ENCODE results near the gene TMEM132A. TPM values are rescaled to one million over a fixed set of nuclear protein-coding genes. Genes with fewer than 3 reads are reported as not detected.
A peak's percentile ranks its signal among the peaks of the same experiment; 100 is the strongest.

TMEM132A gene
- total and polyA plus RNA-seq, 9 of the 15 experiments (the other 6 are each of a cell fraction or from before 2014, with no cell fraction given): 0.04 to 1.1 (median 0.18) TPM; not detected in 4

DNA sequence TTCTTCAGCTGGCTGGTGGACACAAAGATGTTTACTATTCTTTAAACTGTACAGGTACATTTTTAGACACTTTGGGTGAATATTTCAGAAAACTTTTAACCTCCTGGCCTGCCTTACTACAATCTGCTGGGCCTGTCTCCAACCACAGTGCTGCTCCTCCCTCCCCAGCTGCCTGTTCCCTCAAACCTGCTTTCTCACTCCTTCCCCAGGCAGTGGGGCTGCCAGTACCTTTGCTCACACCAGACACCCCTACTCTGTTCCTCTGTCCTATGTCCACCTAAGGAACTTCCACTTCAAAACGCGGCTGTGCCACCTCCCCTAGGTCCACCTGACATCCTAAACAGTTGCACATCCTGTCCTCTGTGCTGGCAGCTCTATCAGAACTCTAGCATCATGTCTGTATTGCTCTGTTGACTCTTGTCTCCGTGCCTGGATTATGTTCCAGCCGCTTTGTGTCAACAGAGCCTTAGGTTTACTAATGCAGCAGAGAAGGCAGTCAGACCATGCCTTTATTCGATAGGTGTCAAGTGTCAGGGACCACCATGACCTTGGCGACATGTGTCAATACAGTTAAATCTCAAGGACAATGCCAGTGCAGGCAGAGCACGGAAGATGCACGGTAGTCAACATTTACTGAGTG lies 43.5 kb upstream of the TMEM132A start:
- Histone ChIP-seq H3K27me3 (ENCODE audit: control insufficient read depth in 2 of 2, insufficient read depth in 2 of 2, low read length in 2 of 2) (no peaks in the 10 kb centered on the region), H3K9me3 (replicated peaks; ENCODE audit: control insufficient read depth, insufficient read depth, low read depth, low read length) (no peaks in the 10 kb centered on the region), H3K4me1 (replicated peaks in 1 of 2; ENCODE audit: control insufficient read depth in 2 of 2, insufficient read depth in 2 of 2, low read length in 2 of 2) (peaks cover 0 to 3% of the 10 kb centered on the region in 2 experiments; a peak in 1 of 5 replicates), H3K4me2 (ENCODE audit: insufficient read depth, low read length) (no peak overlapping the region), H3K27ac (ENCODE audit: extremely low read depth, low read depth, low read length) (no peak overlapping the region), H3K79me2 (ENCODE audit: control insufficient read depth, insufficient read depth, low read length) (no peaks in the 10 kb centered on the region), H2AFZ (ENCODE audit: low read depth, low read length) (no peak overlapping the region), H3K4me3 (no peak overlapping the region), H3K9me1 (ENCODE audit: control insufficient read depth, insufficient read depth, low read length) (peaks cover 3% of the 10 kb centered on the region), H3K36me3 (ENCODE audit: control insufficient read depth, insufficient read depth, low read length) (peaks cover 19% of the 10 kb centered on the region; the same call in 2 of the 3 replicates), H4K20me1 (replicated peaks; ENCODE audit: control insufficient read depth, insufficient read depth, low read length) (no peaks in the 10 kb centered on the region), H3K9ac (ENCODE audit: insufficient read depth in 1 of 2, low read depth in 2 of 2, low read length in 2 of 2) (no peak overlapping the region)
- ATAC-seq (no peak), DNase-seq (ENCODE audit: extremely low read depth in 1 of 4, low spot score in 3 of 4) (no peak), FAIRE-seq (no peak)
- WGBS (ENCODE audit: insufficient coverage, low coverage, missing lambda C conversion rate): 80% methylated on average over 8 of the region's 8 CpGs
- POLR2A ChIA-PET: interaction anchor here (1.0 to 1.6 kb wide), 3 partner anchors 12 to 59 kb away, joined by 3 to 5 read pairs (median 4); no protein-coding TSS in a partner anchor
- CTCF ChIA-PET (ENCODE audit: low intra/inter-chr PET ratio): no interaction called here
- no TSS peak for BruUV-seq (replicated peaks)
- TF ChIP-seq, protein P1, sequence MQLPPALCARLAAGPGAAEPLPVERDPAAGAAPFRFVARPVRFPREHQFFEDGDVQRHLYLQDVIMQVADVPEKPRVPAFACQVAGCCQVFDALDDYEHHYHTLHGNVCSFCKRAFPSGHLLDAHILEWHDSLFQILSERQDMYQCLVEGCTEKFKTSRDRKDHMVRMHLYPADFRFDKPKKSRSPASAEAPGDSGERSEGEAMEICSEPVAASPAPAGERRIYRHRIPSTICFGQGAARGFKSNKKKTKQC (CRISPR knock-in tag; IDR thresholded peaks at IDR 0.05): no peak
- intact Hi-C loops (cut with micrococcal nuclease) (no loop called here), in situ Hi-C loops (cut with MboI) (no loop called here)

DNA sequence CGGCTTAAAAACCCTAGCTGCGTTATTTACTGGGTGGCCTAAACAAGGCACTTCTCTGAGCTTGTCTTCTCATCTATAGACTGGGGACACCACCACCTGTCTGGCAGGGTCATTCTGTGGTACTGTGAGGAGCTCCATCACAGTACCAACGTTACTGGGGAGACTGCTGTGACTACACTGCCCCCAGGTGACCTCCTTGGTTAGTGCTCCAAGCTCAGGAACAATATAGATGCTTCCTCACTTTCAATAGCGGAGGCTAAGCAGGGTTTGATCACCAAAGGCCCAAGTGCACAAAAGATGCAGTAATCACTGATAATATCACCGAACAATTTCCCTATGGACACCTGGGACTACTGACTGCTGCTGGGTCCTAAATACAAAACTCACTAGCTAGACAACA lies 36.7 kb upstream of the TMEM132A start:
- in situ Hi-C loops (cut with MboI): no loop called here
- H3K4me2 ChIP-seq (ENCODE audit: insufficient read depth, low read length): no peak overlapping the region
- no peak overlapping the region for H3K27ac ChIP-seq (ENCODE audit: extremely low read depth, low read depth, low read length)
- intact Hi-C loops (cut with micrococcal nuclease): loop anchor here (1.0 kb wide), 2 partner anchors 56 to 112 kb away; no protein-coding TSS in a partner anchor
- no peaks in the 10 kb centered on the region for H3K9me3 ChIP-seq (replicated peaks; ENCODE audit: control insufficient read depth, insufficient read depth, low read depth, low read length)
- ATAC-seq (peak; percentile 89), DNase-seq (ENCODE audit: extremely low read depth in 1 of 4, low spot score in 3 of 4) (peak; percentile 66 to 75 (median 74)), FAIRE-seq (peak; percentile 85)
- ChIA-PET CTCF (ENCODE audit: low intra/inter-chr PET ratio) (interaction anchor here (0.8 to 2.5 kb wide), 4 partner anchors 34 to 111 kb away, joined by 3 to 59 read pairs (median 4); no protein-coding TSS in a partner anchor), POLR2A (interaction anchor here (0.8 to 1.4 kb wide), 16 partner anchors 10 to 1295 kb away, joined by 3 to 7 read pairs (median 3); partner anchors contain the start of gene PTGDR2)
- 40% methylated on average over 5 of the region's 5 CpGs for WGBS (ENCODE audit: insufficient coverage, low coverage, missing lambda C conversion rate)
- BruUV-seq (replicated peaks): no TSS peak
- no peaks in the 10 kb centered on the region for H3K9me1 ChIP-seq (ENCODE audit: control insufficient read depth, insufficient read depth, low read length)
- peaks cover 7 to 30% of the 10 kb centered on the region in 2 experiments for H3K4me1 ChIP-seq (replicated peaks in 1 of 2; ENCODE audit: control insufficient read depth in 2 of 2, insufficient read depth in 2 of 2, low read length in 2 of 2)
- no peaks in the 10 kb centered on the region for H3K79me2 ChIP-seq (ENCODE audit: control insufficient read depth, insufficient read depth, low read length)
- H3K27me3 ChIP-seq (ENCODE audit: control insufficient read depth in 2 of 2, insufficient read depth in 2 of 2, low read length in 2 of 2): no peaks in the 10 kb centered on the region
- peaks cover 22% of the 10 kb centered on the region for H4K20me1 ChIP-seq (replicated peaks; ENCODE audit: control insufficient read depth, insufficient read depth, low read length)
- H3K9ac ChIP-seq (ENCODE audit: insufficient read depth in 1 of 2, low read depth in 2 of 2, low read length in 2 of 2): no peak overlapping the region
- H3K36me3 ChIP-seq (ENCODE audit: control insufficient read depth, insufficient read depth, low read length): peaks cover 36% of the 10 kb centered on the region
- no peak overlapping the region for H3K4me3 ChIP-seq
- H2AFZ ChIP-seq (ENCODE audit: low read depth, low read length): no peak overlapping the region
- TF ChIP-seq HDAC1 (IDR thresholded peaks at IDR 0.05) (no peak), RB1 (IDR thresholded peaks at IDR 0.05; ENCODE audit: low read depth) (peak; percentile 64; the same call in 1 of the 2 replicates), ARID2 (IDR thresholded peaks at IDR 0.05) (peak; percentile 90), CC2D1A (IDR thresholded peaks at IDR 0.05) (peak; percentile 77), CTBP1 (IDR thresholded peaks at IDR 0.05; ENCODE audit: borderline replicate concordance) (peak; percentile 40; the same call in 1 of the 2 replicates), SAFB2 (IDR thresholded peaks at IDR 0.05; ENCODE audit: borderline replicate concordance, low read depth, low read length, severe bottlenecking) (no peak), ZNF146 (CRISPR knock-in tag; IDR thresholded peaks at IDR 0.05; ENCODE audit: unreplicated experiment) (no peak), ELF1 (tag; IDR thresholded peaks at IDR 0.05) (no peak), IFI16 (CRISPR knock-in tag; IDR thresholded peaks at IDR 0.05) (no peak), MYNN (IDR thresholded peaks at IDR 0.05) (peak; percentile 47; the same call in 1 of the 2 replicates), MYNN (CRISPR knock-in tag; IDR thresholded peaks at IDR 0.05) (no peak), ZNF263 (CRISPR knock-in tag; IDR thresholded peaks at IDR 0.05; ENCODE audit: borderline replicate concordance) (no peak)
- TF ChIP-seq, protein P2, sequence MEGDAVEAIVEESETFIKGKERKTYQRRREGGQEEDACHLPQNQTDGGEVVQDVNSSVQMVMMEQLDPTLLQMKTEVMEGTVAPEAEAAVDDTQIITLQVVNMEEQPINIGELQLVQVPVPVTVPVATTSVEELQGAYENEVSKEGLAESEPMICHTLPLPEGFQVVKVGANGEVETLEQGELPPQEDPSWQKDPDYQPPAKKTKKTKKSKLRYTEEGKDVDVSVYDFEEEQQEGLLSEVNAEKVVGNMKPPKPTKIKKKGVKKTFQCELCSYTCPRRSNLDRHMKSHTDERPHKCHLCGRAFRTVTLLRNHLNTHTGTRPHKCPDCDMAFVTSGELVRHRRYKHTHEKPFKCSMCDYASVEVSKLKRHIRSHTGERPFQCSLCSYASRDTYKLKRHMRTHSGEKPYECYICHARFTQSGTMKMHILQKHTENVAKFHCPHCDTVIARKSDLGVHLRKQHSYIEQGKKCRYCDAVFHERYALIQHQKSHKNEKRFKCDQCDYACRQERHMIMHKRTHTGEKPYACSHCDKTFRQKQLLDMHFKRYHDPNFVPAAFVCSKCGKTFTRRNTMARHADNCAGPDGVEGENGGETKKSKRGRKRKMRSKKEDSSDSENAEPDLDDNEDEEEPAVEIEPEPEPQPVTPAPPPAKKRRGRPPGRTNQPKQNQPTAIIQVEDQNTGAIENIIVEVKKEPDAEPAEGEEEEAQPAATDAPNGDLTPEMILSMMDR (IDR thresholded peaks at IDR 0.05 in 2 of 3, conservative IDR thresholded peaks at IDR 0.05 in 1 of 3; ENCODE audit: insufficient read depth in 2 of 3, low read depth in 1 of 3, low read length in 3 of 3): peak; percentile 85 to 96 (median 91)
